A673 (cell line): ENCODE measurements around the gene PSMA7.

ENCODE experiments used
- CTCF ChIP-seq: fragments of 300-800, 200-600 bp; sonication (generic); conservative IDR thresholded peaks from 2 replicates; pipeline ENCODE4 v1.5.1; 2017; ENCODE audit warnings: low read depth, mild to moderate bottlenecking, antibody characterized with exemption, low read length, moderate library complexity, mixed read lengths
- EZH2 ChIP-seq: fragments of 200-600 bp; sonication (generic); IDR thresholded peaks from 2 replicates; pipeline ENCODE4 v1.6.1; 2017; ENCODE audit warnings: borderline replicate concordance, low read depth, mild to moderate bottlenecking, mixed read lengths, antibody characterized with exemption, low read length; ENCODE audit not compliant: poor library complexity, severe bottlenecking

- TF ChIP-seq CTCF = no peak
- no peak for TF ChIP-seq EZH2
Observed at GRCh38 chr20:62087632-62088031, 55.6 kb downstream of the PSMA7 start.
